Measurements from ENCODE around the gene CDH23. TPM values are rescaled to one million over a fixed set of nuclear protein-coding genes. Genes with fewer than 3 reads are reported as not detected.

Gene CDH23
- total and polyA plus RNA-seq, 2 of the 8 experiments (the other 6 are each of a cell fraction or from before 2014, with no cell fraction given), result 1.9 to 4.9 TPM

DNA sequence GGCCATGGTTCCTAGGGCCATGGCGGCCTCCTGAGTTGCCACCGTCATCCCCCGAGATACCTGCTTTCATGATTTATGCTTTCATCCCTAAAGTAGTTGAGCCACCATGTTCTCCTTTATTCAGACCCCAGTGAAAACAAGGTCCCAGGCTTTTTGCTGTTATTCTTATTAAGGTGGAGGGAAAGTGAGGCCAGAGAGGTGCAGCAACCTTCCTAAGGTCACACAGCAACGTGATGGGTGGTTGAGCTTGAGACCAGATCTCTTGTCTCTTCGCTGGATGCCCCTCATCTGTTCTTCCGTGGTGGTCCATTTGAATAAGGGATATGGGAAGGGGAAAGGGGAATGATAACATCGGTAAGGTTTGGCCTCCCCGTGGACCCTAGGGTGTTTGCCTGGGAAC, 180.6 kb downstream of the CDH23 start:
- Histone ChIP-seq H4K8ac (ENCODE audit: extremely low read depth, insufficient read depth, low read length) (no peak overlapping the region), H4K5ac (ENCODE audit: insufficient read length, low read depth, low read length) (no peak overlapping the region), H2BK5ac (ENCODE audit: low read depth, low read length) (no peak overlapping the region), H3K79me1 (ENCODE audit: low read depth, low read length) (no peaks in the 10 kb centered on the region), H3K4me2 (ENCODE audit: insufficient read depth in 1 of 2, low read depth in 2 of 2, low read length in 2 of 2) (no peak overlapping the region), H3K4me1 (replicated peaks in 1 of 4; ENCODE audit: control insufficient read depth in 3 of 4, insufficient read depth in 4 of 4, low read length in 3 of 4) (peaks cover 3 to 28% (median 20%) of the 10 kb centered on the region in 4 experiments), H3K36me3 (ENCODE audit: control insufficient read depth in 2 of 4, insufficient read depth in 4 of 4, low read length in 3 of 4) (no peaks in the 10 kb centered on the region), H3K23me2 (ENCODE audit: low read depth, low read length) (no peaks in the 10 kb centered on the region; the same call in 1 of the 2 replicates), H4K91ac (replicated peaks; ENCODE audit: insufficient read length, low read length) (no peak overlapping the region), H3K4ac (replicated peaks; ENCODE audit: insufficient read length, low read depth, low read length) (no peak overlapping the region), H3K23ac (ENCODE audit: insufficient read length) (no peak overlapping the region), H3K56ac (replicated peaks; ENCODE audit: insufficient read length, low read depth, low read length) (no peak overlapping the region), H2BK12ac (ENCODE audit: low read depth, low read length) (no peak overlapping the region), H2BK15ac (ENCODE audit: low read length) (no peak overlapping the region), H2BK20ac (ENCODE audit: low read length) (no peak overlapping the region), H3K9ac (replicated peaks in 1 of 4; ENCODE audit: extremely low read depth in 1 of 4, low read depth in 3 of 4, low read length in 3 of 4) (no peak overlapping the region), H3K27ac (ENCODE audit: low read depth, low read length) (no peak overlapping the region), H3K79me2 (ENCODE audit: control insufficient read depth in 1 of 2, insufficient read depth in 2 of 2, low read length in 2 of 2) (no peaks in the 10 kb centered on the region), H3K14ac (ENCODE audit: insufficient read length) (no peak overlapping the region), H3K9me3 (ENCODE audit: insufficient read depth in 2 of 2, low read depth in 1 of 2, low read length in 1 of 2) (no peaks in the 10 kb centered on the region), H3K27me3 (replicated peaks in 1 of 4; ENCODE audit: control insufficient read depth in 3 of 4, extremely low read depth in 1 of 4, insufficient read depth in 3 of 4, low read length in 3 of 4) (no peaks in the 10 kb centered on the region), H2AFZ (ENCODE audit: low read length) (no peak overlapping the region), H2BK120ac (replicated peaks; ENCODE audit: low read depth, low read length) (no peak overlapping the region), H4K20me1 (replicated peaks in 1 of 2; ENCODE audit: control insufficient read depth in 1 of 2, insufficient read depth in 2 of 2, low read length in 2 of 2) (no peaks in the 10 kb centered on the region), H3K4me3 (ENCODE audit: extremely low read depth in 1 of 4, insufficient read depth in 2 of 4, low read depth in 3 of 4, low read length in 4 of 4) (no peak overlapping the region), H3K18ac (ENCODE audit: extremely low read depth, low read length) (no peak overlapping the region), H2AK5ac (ENCODE audit: low read depth, low read length) (no peak overlapping the region)
- WGBS, 2 experiments (ENCODE audit: extremely low coverage in 1 of 2, insufficient coverage in 1 of 2, insufficient read length in 1 of 2, insufficient replicate concordance in 2 of 2, low coverage in 1 of 2, low lambda C conversion rate in 2 of 2, missing lambda C conversion rate in 1 of 2), result 95% methylated on average over 8 of the region's 8 CpGs; no CpG with 5 or more reads in 1 of the 2 experiments
- no peak for FAIRE-seq
- ChIA-PET CTCF (ENCODE audit: partially characterized antibody) (interaction anchor here (0.6 to 16.0 kb wide), 9 partner anchors 10 to 264 kb away, joined by 3 to 161 read pairs (median 4); no protein-coding TSS in a partner anchor), POLR2A (ENCODE audit: partially characterized antibody) (no interaction called here)
- DNase-seq (ENCODE audit: low read depth in 1 of 2, low spot score in 2 of 2), result no peak
- TF ChIP-seq, protein P1, sequence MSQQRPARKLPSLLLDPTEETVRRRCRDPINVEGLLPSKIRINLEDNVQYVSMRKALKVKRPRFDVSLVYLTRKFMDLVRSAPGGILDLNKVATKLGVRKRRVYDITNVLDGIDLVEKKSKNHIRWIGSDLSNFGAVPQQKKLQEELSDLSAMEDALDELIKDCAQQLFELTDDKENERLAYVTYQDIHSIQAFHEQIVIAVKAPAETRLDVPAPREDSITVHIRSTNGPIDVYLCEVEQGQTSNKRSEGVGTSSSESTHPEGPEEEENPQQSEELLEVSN (IDR thresholded peaks at IDR 0.05), result no peak
- TF ChIP-seq SP1 (IDR thresholded peaks at IDR 0.05; ENCODE audit: low read depth, low read length), result no peak
- no peak for TF ChIP-seq TAF1 (IDR thresholded peaks at IDR 0.05; ENCODE audit: low read depth, low read length)
